NCI-H2081 treated with DMSO at 0.1 percent for 48 hours (cell line): Measurements from ENCODE around the gene FEM1B.

Experiments used
- DNase-seq: peaks from one replicate; lab custom pipeline; 2025; lab: John Stamatoyannopoulos, UW

FEM1B gene

DNA sequence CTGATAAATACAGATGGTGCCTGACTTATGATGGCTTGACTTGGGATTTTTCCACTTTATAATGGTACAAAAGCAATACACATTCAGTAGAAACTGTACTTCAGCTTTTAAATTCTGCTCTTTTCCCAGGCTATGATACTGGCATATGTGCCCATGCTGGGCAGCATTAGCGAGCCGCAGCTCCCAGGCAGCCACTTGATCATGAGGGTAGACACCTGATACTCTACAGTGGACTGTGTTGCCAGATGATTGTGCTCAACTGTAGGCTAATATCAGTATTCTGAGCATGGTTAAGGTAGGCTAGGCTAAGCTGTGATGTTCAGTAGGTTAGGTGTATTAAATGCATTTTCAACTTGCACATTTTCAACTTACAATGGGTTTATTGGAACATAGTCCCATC lies 17.7 kb upstream of the FEM1B start:
- no peak for DNase-seq

GRCh38 chr15:68261241-68261640 lies 16.3 kb upstream of the FEM1B start:
- no peak for DNase-seq

- no peak for DNase-seq
Measured at GRCh38 chr15:68261980-68262379, 15.6 kb upstream of the FEM1B start.

DNA sequence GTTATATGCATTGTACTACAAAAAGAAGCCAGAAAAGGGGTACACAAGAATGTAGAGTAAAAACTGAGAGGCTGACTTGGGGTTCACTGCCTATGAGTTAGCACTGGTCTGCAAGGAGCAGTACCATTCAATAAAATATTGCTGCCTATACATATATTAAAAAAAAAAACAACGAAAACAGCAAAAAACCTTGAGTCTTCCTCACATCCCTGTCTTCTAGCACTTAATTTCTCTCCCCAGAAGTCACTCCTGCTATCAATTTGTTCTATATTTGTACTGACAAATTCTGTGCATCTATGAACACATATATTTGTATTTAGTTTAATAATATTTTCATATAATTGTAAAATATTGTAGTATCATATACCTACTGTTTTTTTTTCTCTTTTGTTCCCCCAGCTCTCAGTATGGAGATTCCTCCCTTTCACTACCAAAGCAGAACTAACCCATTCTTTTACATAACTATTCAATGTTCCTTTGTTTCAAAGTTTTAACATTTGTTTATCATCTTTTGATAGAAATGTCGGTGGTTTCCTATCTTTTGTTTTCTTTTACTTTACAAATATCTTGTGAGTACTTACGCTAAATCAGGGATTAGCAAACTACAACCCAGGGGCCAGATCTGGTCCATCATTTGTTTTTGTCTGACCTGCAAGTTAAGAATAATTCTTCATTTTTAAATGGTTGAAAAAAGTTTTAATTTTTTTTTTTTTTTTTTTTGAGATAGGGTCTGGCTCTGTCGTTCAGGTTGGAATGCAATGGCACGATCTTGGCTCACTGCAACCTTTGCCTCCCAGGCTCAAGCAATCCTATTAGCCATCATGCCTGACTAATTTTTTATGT lies 14.8 kb upstream of the FEM1B start:
- no peak for DNase-seq

- no peak for DNase-seq
Measured at GRCh38 chr15:68264282-68264681, 13.3 kb upstream of the FEM1B start.

DNA sequence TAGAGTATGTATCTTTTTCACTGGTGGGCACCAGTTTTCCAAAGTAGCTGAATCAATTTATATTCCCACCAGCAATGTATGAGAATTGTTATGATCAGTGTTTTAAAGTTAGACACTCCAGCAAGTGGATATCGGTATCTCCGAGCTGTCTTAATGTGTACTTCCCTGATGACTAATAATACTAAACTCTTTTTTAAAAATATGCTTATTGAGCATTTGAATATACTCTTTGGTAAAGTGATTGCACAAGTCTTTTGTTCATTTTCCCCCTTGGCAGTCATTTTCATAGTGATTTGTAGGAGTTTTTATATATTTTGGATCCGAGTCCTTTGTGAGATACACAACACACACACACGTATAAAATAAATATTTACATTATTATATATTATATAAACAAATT lies 12.5 kb upstream of the FEM1B start:
- no peak for DNase-seq

DNA sequence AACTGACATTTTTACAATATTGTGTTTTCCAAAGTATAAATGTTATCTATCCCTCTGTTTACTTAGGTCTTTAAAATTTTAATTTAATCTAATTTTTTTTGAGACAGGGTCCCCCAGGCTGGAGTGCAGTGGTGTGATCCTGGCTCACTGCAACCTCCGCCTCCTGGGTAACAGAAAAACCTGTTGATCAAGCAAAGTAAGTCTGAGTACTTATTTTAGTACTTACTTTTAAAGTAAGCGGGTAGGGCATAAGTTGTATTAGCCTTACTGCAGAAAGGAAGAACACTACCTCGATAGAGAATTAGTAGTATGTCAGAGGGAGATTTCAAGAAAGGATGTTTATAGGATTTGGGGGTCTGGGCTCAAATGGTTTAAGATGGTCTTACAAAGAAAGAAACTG lies 11.9 kb upstream of the FEM1B start:
- DNase-seq: no peak

- DNase-seq: no peak
Measured at GRCh38 chr15:68268405-68268804, 9.1 kb upstream of the FEM1B start.

DNA sequence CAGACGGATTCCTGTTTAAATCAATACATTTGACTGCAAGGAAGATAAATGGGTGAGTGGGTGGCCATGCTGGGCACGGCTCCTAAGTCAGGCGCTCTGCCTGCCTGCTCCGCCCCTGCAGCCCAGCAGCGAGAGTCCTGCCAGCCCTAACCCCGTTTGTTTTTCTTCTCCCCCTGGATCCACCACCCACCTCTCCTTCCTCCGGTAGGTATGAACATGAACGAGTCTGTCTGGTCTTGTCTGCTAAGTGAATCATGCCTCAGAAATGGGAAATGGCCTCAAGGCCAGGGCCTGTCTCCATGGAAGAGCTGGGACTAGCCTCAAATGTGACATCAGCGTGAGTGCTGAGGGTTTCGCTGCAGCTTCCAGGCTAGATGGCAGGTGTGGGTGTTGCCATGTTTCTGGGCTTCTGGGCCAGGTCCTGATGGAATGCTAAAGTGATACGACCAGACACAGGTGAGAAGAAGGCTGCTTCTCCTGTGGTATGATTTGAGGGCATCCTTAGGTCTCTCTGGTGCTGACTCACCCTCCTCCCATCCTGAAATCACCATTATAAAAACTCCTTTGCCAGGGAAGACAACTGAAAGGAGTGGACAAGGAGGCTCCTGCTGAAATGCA lies 5.6 kb upstream of the FEM1B start:
- no peak for DNase-seq

GRCh38 chr15:68272721-68273271 lies 4.7 kb upstream of the FEM1B start:
- no peak for DNase-seq

DNA sequence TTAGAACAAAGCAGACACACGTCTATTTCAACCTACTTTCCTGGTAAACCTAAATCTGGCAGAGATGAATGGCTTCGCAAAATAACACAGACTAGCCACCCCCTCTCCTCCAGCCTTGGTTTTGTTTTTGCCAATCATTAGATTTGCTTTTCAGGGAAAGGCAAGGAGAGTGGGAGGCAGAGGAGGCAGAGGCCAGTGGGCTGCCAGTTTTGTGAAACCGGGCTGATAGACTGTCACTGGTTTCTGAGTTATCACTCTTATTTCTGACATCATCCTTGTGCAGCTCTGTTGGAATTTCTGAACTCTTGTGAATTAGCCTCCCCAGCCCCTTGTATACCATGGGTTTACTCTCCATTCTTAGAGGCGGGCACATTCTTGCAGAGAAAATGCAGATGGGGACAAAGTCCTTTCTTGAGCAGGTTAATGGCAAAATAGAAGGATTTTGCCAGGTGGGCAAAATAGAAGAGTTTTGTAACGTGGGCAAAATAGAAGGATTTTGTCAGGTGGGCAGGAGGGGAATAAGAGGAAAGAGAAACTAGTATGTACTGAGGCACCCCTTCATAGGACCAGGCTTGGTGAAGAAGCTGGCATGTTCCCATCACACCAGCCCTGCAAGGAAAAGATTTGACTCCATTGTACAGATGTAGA lies 3.2 kb upstream of the FEM1B start:
- no peak for DNase-seq

DNA sequence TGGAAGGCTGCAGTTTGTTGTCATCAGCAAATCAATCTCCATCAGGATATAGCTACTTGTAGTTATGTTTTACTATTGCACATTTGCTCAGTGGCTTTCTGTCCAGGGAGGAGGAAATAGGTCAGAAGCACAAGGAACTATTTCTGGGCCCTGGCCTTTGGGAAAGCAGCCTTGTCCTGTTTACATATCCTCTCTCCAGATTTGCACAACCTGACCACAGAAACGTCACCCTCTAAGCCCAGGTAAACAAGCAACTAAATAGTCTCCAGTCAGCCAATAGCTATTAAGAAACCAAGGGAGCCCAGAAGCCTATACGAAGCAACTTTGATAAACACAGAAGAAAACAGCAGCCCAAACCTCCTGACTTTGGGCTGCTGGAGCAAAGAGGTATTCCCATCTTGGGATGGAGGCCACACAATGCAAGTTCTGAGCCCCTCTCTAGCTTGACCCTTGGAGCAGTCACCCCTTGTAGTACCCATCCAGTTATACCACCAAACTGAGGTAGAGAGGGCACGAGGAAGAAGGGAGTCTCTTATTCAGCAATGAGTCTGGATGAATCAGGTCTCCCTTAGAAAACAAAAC lies 2.3 kb upstream of the FEM1B start:
- DNase-seq: no peak

GRCh38 chr15:68276668-68277067 lies 877 bp upstream of the FEM1B start:
- DNase-seq: no peak

GRCh38 chr15:68277131-68277602 lies 378 bp upstream of the FEM1B start:
- no peak for DNase-seq

GRCh38 chr15:68278345-68278594 lies 725 bp downstream of the FEM1B start:
- DNase-seq: no peak

- no peak for DNase-seq
Measured at GRCh38 chr15:68278595-68279405, 1.3 kb downstream of the FEM1B start.

DNA sequence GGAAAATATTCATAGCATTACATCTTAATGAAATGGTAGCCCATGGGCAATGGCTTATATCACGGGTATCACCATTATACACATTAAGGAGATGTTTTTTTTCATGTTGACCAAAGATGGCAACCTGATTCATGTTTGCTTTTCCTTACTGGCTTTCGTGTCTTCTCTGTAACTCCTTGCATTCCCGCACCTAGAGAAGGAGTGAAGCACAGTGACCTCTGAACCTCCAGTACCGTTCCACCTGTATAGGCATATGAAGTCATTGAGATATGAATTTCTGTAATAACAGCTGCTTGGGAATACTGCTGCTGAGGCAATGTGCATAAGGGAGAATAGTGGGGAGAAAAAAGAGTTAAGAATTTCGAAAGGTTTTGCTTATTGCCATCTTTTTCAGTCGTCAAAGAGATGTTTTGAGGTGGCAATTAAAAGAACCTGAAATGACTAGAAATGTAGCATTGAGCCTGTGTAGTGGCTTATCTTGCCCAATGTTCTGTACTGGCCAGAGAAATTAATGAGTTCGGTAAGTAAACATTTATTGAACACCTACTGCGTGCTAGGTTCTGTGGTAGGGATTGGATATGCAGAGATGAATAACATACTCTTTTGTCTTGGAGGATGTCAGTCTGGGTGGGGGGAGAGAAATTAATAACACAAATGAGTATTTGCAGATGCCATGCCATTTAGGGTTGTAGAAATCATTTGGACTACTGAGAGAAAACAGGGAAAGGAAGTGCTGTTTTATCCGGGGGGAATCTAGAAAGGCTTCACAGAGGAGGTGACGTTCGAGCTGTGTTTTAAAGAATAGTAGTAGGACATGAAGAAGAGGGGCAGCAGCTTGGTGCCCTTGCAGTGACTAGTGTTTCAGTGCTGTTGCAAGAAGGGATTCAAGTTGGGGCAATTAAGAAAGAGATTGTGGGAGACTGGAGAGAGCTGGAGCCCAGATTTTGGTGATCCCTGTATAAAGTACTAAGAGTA lies 2.5 kb downstream of the FEM1B start:
- no peak for DNase-seq

DNA sequence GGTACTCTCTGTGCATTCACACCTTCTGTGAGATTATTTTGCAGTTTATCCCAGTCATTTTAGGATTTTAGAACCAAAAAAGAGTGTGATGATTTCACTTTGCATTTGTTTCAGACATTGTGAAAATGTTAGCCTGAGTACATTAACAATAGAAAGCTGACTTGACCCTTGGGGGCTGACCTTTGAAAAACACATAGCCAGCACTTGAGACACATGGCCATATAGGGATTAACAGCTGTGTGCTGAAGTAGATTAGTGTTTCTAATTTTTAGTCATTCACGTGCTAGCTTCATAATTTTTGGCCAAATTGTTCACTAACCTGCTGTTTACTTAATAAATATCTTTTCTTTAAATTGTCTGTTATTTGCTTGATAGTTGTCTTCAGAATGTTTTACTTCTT lies 3.5 kb downstream of the FEM1B start:
- DNase-seq: no peak

- no peak for DNase-seq
Measured at GRCh38 chr15:68283401-68283800, 5.9 kb downstream of the FEM1B start.

DNA sequence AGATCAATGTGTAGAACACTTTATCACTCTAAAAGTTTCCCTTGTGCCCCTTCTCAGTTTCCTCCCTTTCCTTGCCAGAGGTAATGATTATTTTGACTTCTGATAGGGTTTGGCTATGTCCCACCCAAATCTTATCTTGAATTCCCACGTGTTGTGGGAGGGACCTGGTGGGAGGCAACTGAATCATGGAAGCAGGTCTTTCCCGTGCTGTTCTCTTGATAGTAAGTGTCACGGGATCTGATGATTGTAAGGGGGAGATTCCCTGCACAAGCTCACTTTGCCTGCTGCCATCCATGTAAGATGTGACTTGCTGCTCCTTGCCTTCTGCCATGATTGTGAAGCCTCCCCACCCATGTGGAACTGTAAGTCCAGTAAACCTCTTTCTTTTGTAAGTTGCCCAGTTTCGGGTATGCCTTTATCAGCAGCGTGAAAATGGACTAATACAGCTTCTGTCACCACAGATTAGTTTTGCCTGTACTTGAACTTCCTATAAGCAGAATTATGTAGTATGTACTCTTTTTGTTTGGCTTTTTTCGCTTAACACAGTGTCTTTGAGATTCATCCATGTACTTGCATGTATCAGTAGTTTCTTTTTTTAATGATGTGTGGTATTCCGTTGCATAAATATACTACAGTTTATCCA lies 7.2 kb downstream of the FEM1B start:
- DNase-seq: no peak
